GM10266 (cell line): ENCODE measurements around the gene REPIN1.

Experiments used
- DNase-seq: peaks from one replicate; pipeline ENCODE4 v3.0.0; 2012; ENCODE audit errors: extremely low spot score
- CTCF ChIP-seq: IDR thresholded peaks from 2 replicates; pipeline ENCODE4 v1.5.1; 2012; ENCODE audit warnings: mild to moderate bottlenecking, low read depth; ENCODE audit not compliant: control insufficient read depth, insufficient read depth; ENCODE audit errors: missing control alignments

REPIN1 gene

GRCh38 chr7:150421831-150422230 lies 53.2 kb downstream of the REPIN1 start:
- TF ChIP-seq CTCF, result no peak
- no peak for DNase-seq
